HG03354 (cell line): ENCODE data around the gene NAIF1.
"Not testable (repeated sequence)": the region's sequence is repeated elsewhere in the genome, so short reads cannot be mapped to it uniquely, and the experiment has no call there.

Experiments used
- ATAC-seq: cut with Tn5 transposase; IDR thresholded peaks from one replicate; pipeline ENCODE4 v1.9.1; 2021; ENCODE audit warnings: mild to moderate bottlenecking; ENCODE audit not compliant: unreplicated experiment, poor library complexity, severe bottlenecking

The NAIF1 gene

GRCh38 chr9:128040783-128041182, 26.3 kb downstream of the NAIF1 start:
- ATAC-seq: not testable (repeated sequence)

GRCh38 chr9:128036522-128036921, 30.6 kb downstream of the NAIF1 start:
- not testable (repeated sequence) for ATAC-seq

- peak; percentile 43 for ATAC-seq
Observed at GRCh38 chr9:128034821-128035652, 32.1 kb downstream of the NAIF1 start.

- ATAC-seq: no peak
Observed at GRCh38 chr9:128033609-128034008, 33.5 kb downstream of the NAIF1 start.

GRCh38 chr9:128027705-128028104, 39.4 kb downstream of the NAIF1 start:
- ATAC-seq: no peak

- no peak for ATAC-seq
Observed at GRCh38 chr9:128026773-128027541, 40.2 kb downstream of the NAIF1 start.

- peak; percentile 47 for ATAC-seq
Observed at GRCh38 chr9:128026255-128026772, 40.8 kb downstream of the NAIF1 start.

GRCh38 chr9:128025736-128026135, 41.4 kb downstream of the NAIF1 start:
- ATAC-seq: no peak

- ATAC-seq: no peak
Observed at GRCh38 chr9:128024761-128025308, 42.3 kb downstream of the NAIF1 start.

GRCh38 chr9:128023671-128024070, 43.4 kb downstream of the NAIF1 start:
- not testable (repeated sequence) for ATAC-seq

- ATAC-seq: no peak
Observed at GRCh38 chr9:128022886-128023285, 44.2 kb downstream of the NAIF1 start.

- no peak for ATAC-seq
Observed at GRCh38 chr9:128021098-128021497, 46.0 kb downstream of the NAIF1 start.

- no peak for ATAC-seq
Observed at GRCh38 chr9:128020692-128021091, 46.4 kb downstream of the NAIF1 start.

- ATAC-seq: no peak
Observed at GRCh38 chr9:128015696-128016095, 51.4 kb downstream of the NAIF1 start.
